DMS79 (cell line): ENCODE results near the gene STK33.

ENCODE experiments used
- DNase-seq: peaks from one replicate; lab custom pipeline; 2025; lab: John Stamatoyannopoulos, UW

Gene STK33

DNA sequence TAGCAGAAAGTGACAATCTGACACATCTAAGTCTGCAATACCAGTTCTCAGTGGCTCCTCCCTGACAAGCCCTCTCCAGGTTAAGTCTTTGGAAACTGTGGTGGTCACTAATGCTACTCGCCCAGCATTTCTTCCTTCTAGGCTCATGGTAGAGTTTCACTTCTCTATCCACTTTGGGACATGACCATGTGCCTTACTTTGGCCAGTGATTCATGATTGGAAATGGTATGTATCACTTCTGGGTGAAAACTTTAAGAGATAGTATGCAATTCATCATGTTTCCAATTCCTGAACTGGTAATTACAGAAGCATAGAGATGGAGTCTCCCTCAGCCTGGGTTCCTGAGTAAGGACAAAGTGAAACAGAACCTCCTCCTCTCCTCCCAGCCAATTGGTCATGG lies 178.8 kb downstream of the STK33 start:
- no peak for DNase-seq

DNA sequence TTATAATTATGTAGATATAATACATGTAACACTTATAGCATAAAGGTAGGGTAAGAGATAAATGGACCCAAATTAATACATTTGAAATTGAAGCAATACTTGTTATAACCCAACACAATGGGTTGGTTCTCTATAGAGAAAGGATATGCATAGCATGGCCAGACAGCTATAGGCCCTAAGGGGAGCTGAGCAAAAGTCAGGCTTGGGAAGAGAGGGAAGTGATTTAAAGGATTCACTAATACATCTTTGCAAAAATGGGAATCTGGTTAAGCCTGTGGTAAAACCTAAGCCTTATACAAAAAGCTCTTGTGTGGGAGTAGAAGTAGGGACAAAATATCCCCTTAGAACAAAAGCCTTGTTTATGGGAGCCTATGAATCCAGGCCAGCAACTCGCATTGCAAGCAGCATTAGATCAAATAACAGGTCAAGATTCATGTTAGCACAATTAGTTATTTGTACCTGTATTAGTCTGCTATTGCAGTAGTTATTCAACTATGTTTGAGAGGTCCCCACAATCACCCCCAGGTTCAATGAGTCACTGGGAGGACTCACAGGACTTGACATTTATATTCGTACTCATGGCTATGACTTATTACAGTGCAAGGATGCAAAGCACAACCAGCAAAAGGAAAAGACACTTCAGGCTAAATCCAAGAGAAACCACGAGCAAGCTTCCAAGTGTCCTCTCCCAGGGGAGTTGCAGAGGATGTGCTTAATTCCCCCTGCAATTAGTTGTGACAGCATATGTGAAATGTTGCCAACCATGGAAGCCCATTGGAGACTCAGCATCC lies 185.7 kb downstream of the STK33 start:
- peak; percentile 13 for DNase-seq

DNA sequence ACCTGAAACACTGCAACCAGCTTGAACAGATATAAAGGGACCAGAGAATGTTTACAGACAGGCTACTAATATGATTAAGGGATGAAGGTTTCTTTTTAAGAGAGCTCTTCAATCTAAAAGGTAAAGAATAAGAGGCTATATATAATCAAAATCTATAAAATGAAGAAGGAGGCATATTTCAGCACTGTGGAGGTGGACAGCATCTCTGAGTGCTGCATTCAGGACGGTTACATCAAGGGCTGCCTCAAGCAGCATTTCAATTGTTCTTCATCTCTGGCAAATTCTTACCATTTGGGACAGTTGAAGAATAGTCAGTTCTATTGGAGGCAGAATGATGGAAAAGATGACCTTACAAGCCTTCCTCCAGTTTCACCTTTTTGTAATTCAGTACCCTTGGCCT lies 190.7 kb downstream of the STK33 start:
- no peak for DNase-seq

DNA sequence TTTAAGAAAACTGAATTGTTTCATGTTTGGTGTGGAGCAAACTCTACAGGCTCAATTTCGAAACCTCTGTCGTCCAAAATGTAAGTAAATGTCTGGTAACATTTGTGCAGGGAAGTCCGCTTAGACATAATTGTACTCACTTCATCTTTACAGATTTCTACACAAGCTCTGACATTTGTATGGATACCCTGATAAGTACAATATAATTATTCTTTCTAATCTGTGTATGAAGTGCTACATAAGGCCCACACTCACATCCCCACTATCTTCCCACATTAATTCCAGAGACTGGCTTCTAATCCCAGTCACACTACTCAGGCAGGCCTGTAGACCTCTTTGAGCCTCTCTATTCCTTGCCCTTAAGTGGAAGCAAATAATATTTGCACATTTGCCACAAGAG lies 201.1 kb downstream of the STK33 start:
- DNase-seq = no peak

DNA sequence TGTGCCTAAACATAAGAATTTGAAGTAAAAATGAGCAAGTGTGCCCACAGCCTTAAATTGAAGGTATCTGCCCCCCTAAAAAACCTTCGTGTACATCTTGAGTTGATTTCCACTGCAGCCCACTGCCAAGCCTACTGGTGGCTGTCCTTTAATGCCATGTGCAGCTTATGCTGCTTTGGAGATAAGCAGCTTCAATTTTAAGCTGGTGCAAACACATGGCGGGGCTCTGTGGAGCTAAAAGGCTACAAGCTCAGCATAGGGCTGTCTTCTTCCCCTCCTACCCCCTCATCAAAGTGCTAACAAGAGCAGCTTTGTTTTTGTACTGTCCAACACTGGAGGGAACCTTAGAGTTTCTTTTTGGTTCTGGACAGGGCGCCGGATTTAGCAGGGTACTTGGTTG lies 201.9 kb downstream of the STK33 start:
- DNase-seq = no peak

DNA sequence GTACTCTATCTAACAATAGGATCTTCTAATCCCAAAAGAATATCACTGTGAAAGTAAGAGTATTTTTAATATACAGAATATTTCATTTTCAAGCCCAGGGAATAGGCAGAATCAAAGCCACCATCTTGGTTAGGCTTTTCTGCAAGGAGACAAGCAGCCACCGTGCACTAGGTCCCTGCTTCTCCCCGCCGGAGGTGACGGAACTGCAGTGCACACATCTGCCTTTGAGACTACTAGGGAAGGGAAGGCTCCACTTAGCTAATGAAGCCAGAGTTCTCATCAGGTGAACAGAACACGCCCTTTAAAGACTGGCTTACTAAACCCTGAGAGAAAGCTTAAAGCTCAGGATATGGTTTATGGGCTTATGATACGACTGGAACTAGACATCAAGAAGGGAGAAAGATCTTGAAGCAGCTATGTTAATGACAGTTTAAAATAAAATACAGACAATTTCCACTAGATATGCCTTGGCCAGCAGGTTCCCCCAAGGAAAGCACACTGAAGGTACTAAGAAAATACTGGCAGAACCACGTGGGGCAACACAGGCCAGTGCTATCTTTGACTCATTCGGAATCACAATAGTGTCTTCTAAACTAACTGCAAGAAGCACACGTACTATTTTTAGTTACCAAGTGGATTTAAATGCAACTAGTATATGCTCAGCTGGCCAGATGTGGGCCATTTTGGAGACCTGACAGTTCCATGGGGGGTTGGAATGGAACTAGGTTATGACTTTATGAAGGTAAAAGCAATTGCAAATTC lies 203.0 kb downstream of the STK33 start:
- DNase-seq = no peak

DNA sequence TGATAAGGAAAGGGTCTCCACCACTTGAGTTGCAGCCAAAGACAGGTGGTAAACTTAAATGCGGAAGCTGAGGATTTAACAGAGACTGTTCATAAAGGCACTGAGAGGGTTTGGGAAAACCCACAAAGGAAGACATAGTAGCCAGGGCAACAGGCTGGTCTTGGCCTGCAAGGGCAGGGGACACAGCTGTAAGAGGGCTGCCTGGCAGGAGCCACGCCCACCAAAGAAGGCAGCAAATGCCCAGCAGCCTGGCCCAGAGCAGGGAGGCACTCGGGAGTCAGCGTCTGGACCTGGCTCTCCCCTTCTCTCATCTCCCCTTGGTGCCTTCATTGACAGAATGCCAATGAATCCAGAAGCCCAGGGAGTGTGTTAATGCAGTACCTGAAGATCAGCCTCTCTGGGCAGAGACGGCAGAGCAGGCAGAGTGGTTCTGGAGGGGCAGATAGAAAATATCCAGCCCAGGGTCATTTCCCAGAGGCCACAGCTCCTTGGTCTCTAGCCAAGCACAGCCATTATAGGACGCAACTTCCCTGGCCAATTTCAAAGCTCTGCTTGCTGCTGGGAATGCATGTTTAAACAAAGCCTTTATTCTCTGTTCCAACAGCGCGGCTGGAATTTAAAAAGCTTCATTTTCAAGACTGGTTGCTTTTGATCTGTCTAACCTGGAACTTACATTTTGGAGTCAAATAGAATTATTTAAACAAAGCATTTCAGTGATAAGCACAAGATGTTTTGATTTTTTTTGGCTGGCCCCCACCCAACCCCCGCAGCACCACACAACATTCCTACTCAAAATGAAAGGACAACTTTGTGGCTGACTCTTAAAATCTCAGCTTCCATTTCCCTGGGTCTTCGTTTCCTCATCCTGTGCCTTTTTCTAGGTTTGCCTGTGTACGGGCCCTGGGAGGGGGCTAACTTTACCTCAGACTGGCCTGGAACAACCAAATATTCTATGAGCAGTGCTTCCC lies 204.7 kb downstream of the STK33 start:
- peak; percentile 55 for DNase-seq

DNA sequence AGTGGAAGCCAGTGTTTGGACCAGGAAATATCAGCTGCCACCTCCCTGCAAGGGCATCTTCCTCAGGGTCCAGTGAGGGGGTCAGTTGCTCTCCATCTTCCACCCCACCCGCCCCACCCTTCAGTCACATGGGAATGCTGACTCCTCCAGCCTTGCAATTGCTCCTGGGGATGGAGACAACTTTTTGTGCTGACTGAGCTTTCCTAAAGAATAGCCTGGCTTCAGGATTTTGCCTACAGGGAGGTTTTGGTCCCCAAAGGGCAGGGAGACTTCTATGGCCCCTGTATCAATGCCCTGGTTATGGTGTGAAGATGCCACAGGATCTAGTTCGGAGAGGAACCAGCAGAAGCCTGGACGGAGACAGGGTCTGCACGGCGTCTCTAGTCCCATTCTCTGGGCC lies 206.3 kb downstream of the STK33 start:
- DNase-seq = no peak

DNA sequence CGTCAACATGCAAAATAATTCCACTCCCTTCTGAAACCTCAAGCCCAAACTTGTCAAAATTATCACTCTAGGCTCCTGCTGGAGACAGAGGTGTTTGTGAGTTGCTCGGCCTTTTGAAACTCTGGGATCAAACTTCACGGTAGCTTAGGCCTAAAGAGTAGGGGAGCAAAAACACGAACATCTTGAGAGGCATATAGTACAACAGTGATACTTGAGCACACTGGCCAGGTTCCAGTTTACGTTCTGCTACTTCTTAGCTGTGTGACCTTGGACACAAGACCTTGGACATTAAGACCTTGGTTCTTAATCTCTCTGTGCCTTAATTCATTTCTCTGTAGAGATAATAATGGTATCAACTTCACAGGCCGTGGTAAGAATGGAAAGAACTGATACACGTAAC lies 206.9 kb downstream of the STK33 start:
- peak; percentile 11 for DNase-seq

DNA sequence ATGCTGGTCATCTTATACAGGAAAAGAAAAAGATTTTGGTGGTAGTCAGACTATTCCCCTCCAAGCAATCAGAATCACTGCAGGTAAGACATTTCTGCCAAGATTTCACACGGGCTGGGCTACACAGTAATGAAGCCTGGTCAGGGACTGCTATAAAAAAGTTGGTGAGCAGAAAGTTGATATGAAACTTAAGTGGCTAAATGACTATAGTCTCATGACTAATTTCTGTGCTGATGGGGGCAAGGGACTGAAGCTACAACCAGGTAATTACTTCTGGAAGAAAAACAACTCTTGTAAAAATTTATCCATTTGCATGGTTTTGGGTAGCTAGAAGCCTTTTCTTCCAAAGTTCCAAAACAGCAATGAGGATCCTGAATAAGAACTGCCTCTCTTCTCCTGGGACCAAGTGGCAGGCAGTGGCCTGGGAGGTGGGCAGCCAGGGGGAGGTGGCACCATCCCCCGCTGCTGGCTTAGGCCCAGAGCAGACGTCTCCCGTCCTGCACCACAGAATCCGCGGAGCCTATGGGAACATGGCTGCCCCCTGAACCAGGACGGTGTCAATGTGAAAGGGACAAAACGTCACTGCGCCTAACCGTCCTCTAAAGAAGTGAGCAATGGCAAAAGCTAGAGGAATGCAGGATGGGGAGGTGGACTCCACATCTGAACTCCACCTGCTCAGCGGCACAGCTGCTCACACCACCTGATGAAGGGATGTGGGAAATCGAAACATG lies 207.7 kb downstream of the STK33 start:
- no peak for DNase-seq

DNA sequence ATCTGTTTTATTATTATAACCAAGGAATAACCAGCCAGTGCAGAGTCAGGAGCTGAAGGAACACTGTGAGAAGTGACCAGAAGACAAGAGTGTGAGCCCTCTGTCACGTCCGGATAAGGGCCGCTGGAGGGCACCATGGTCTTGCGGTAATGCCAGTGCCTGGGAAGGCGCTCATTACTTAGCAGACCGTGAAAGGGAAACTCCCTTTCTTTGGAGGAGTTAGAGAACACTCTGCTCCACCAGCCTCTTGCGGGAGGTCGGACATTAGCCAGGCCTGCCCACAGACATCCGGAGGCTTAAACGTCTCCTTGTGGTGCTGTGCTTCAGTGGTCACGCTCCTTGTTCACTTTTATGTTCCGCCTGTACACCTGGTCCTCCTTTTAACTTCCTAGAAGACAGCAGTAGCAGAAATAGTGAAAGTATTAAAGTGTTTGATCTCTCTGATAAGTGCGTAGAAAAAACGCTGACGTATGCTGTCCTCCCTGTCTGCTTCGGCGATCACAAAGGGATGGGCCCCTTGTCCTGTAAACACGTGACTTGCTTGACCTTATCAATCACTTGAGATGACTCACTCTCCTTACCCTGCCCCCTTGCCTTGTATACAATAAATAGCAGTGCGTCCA lies 209.7 kb downstream of the STK33 start:
- peak; percentile 90 for DNase-seq

DNA sequence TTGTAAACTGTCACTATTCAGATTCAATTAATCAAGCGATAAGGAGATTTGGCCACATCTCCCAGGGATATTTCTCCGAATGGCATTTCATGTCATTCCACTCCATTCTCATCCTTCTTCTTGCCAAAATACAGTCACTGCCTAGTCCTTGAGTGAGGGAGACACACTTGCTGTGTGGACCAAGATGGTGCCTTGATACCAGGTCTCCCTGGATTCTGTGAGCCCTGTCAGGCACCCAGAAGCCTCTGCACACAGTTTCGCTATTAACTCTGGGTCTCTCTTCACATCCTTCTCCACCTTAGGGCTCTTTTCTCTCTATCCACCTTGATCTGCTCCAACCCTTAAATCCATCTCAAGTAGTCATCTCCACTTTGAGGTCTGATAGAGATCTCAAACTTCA lies 210.4 kb downstream of the STK33 start:
- DNase-seq = no peak

DNA sequence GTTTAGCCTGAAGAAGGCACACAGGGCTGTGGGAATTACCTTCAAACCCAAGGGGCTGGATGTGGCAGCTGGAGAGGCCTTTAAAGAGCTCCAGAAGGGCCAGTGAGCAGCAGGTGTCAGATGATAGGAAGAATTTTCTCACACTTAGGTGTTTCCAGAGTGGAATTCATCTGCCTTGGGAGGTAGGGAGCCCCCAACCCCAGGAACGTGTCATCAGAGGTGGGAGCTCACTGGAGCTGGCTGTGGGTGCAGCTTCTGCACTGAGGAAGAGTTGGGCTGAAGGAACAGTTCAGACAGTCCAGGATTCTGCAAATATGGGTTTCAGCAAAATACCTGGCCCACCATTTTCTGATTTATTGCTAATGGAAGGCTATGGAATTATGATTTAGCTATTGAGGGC lies 210.8 kb downstream of the STK33 start:
- no peak for DNase-seq

DNA sequence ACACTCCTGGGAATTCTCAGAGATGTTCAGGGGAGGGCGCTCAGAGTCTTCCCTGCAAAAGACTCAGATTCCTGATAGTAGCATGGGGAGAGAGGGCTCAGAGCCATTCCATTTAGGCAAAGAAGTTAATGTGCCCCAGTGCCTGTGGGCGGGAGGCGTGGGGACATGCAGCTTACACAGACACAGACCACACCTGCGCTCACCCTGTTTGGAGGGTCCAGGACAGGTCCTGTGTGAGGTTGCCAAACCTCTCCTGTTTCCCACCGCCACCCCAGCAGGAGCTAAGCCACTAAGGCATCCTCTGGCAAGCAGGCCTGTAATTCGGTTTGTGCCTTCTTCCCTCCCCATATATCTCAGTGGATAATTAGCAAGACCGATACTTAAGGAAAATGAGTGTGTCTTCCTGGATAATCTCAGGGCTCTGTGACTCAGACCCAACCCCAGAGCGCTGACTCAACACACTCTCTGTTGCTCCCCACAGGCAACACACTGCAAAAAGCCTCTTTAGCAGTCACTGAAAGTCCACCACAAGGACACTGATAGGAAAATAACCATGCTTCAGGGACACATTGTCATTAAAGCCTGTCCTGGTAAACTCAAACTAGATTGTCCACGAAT lies 211.5 kb downstream of the STK33 start:
- no peak for DNase-seq

DNA sequence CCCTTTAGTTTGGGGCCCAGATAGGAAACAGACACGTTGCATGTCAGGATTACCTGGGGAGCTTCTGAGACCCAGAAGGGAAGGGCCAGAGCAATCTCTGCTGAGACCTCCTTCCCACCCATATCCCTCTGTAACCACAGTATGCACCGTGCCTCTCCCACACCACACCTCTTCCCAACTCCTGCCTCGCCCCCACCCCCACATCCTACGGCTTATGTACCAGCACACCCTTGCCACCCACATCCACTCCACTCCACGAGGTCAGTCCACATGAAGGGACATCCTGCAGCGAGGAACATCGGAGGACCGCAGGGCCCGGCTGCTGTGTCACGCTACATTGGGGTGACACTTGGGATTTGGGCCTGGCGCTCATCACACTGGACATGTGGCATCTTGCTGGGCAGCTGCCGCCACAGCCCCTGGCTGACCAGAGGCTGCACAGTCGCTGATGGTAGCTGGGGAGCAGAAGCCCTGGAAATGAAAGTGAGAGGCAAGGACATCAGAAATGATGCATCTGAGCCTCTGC lies 212.1 kb downstream of the STK33 start:
- DNase-seq = no peak

DNA sequence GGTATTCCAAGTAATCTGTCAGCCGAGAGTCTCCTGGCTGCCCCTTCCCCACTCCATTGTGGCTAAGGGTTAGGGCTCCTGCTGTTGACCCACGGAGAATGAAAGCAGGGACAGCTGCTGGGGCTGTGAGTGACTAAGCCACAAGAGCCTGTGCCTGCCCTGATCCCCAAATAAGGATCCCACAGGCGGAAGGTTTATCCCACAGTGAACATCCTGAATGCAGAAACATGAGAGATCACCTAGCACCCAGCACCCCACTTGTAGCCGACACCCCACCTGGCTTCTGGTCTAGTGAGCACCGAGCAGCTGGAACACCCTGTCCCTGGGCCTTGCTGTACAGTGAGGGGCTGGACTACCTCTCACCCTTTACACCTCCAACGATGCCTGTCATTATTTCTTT lies 212.7 kb downstream of the STK33 start:
- DNase-seq = peak; percentile 27

DNA sequence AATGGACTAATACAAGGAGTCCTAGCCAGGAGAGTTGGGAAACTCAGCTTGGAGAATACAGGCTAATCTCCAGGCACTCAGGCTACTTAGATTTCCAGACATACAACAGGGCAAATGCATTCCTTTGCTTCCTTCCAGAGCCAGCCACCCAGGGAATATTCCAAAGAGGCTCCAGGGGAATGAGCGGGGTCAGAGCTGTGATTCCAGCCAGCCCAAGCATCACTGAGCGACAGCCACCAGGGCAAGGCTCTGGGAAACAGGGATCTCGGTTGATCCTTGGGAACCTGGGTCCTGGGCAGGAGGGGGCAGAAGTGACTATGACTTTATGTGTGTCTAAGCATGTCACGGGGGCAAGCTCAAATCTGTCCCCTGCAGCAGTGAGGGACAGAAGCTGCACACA lies 218.1 kb downstream of the STK33 start:
- DNase-seq = no peak

DNA sequence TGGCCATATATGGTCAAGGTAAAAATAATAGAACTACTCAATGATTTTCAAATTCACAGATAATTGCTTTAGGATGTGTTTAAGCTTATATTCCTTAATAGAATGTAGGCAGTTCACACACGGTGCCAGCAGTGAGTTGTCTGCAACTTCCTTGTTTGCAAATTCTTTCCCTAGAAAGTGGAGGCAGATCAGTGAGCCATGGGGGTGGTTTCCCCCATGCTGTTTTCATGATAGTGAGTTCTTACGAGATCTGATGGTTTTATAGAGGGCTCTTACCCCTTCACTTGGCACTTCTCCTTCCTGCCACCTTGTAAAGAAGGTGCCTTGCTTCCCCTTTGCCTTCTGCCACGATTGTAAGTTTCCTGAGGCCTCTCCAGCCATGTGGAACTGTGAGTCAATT lies 218.6 kb downstream of the STK33 start:
- DNase-seq = no peak

DNA sequence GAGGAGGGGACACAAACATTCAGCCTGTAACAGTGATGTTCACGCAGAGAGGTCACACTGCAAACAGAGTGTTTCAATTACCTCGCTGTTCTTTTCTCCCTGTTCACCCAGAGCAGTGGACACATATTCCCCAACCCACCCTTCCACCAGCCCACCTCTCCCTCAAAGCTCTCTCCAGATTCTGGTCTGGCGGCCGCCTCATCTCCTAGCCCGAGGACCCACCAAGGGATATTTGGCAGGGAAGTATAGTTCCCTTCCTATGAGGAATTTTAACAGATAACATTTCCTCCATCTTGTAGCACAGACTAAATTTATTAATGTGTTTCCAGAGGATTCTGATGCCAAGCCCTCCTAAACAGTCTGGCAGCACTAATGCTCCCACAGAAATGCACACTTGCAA lies 219.3 kb downstream of the STK33 start:
- DNase-seq = no peak
